MM.1S (cell line): ENCODE measurements around the gene RASGRF2.
"Not testable (repeated sequence)": the region's sequence is repeated elsewhere in the genome, so short reads cannot be mapped to it uniquely, and the experiment has no call there.

Source experiments
- DNase-seq: peaks from one replicate; pipeline ENCODE4 v3.0.0-alpha.2; 2015
- H2AFZ ChIP-seq: fragments of 300-600 bp; sonication (generic); 2 replicates; pipeline ENCODE4 v1.6.0; 2016; ENCODE audit warnings: antibody characterized with exemption, low read length
- H3F3A ChIP-seq: fragments of 300-600 bp; sonication (generic); 2 replicates; pipeline ENCODE4 v1.6.1; 2016; ENCODE audit warnings: mild to moderate bottlenecking, antibody characterized with exemption, low read length, moderate library complexity, mixed read lengths; ENCODE audit not compliant: insufficient read depth
- H3K27ac ChIP-seq: fragments of 300-600 bp; sonication (generic); 2 replicates; pipeline ENCODE4 v1.5.1; 2016; ENCODE audit warnings: mild to moderate bottlenecking, low read length
- H3K27me3 ChIP-seq: fragments of 300-600 bp; sonication (generic); replicated peaks from 2 replicates; pipeline ENCODE4 v1.6.0; 2016; ENCODE audit warnings: low read length; ENCODE audit not compliant: insufficient read depth
- H3K36me3 ChIP-seq: fragments of 300-600 bp; sonication (generic); replicated peaks from 2 replicates; pipeline ENCODE4 v1.6.1; 2016; ENCODE audit warnings: mild to moderate bottlenecking, low read length, mixed read lengths; ENCODE audit not compliant: insufficient read depth
- H3K4me1 ChIP-seq: fragments of 300-600 bp; sonication (generic); 2 replicates; pipeline ENCODE4 v1.6.1; 2016; ENCODE audit warnings: low read length, mixed read lengths
- H3K4me2 ChIP-seq: fragments of 300-600 bp; sonication (generic); 2 replicates; pipeline ENCODE4 v1.6.0; 2016; ENCODE audit warnings: low read depth, low read length
- H3K4me3 ChIP-seq: fragments of 300-600 bp; sonication (generic); 2 replicates; pipeline ENCODE4 v1.5.1; 2016; ENCODE audit warnings: low read length, mixed read lengths
- H3K79me2 ChIP-seq: fragments of 300-600 bp; sonication (generic); 2 replicates; pipeline ENCODE4 v1.6.1; 2016; ENCODE audit warnings: mixed run types, low read length, mixed read lengths
- H3K9ac ChIP-seq: fragments of 300-600 bp; sonication (generic); 2 replicates; pipeline ENCODE4 v1.6.1; 2016; ENCODE audit warnings: low read length, mixed read lengths
- H3K9me2 ChIP-seq: fragments of 300-600 bp; sonication (generic); replicated peaks from 2 replicates; pipeline ENCODE4 v1.6.1; 2016; ENCODE audit warnings: mild to moderate bottlenecking, low read length, mixed read lengths; ENCODE audit not compliant: insufficient read depth
- H3K9me3 ChIP-seq: fragments of 300-600 bp; sonication (generic); replicated peaks from 2 replicates; pipeline ENCODE4 v1.6.1; 2016; ENCODE audit warnings: mild to moderate bottlenecking, low read length, mixed read lengths; ENCODE audit not compliant: insufficient read depth
- H4K20me1 ChIP-seq: fragments of 300-600 bp; sonication (generic); 2 replicates; pipeline ENCODE4 v1.6.1; 2016; ENCODE audit warnings: mild to moderate bottlenecking, low read length, moderate library complexity, mixed read lengths; ENCODE audit not compliant: insufficient read depth
- EZH2 ChIP-seq: fragments of 300-600 bp; sonication (generic); optimal IDR thresholded peaks from 2 replicates; pipeline ENCODE3; 2017; ENCODE audit warnings: low read depth, mild to moderate bottlenecking, antibody characterized with exemption, low read length, mixed read lengths
- EZH2phosphoT487 ChIP-seq: fragments of 300-600 bp; sonication (generic); IDR thresholded peaks from 2 replicates; pipeline ENCODE4 v1.6.1; 2018; ENCODE audit warnings: antibody characterized with exemption, low read length
- TF ChIP-seq, protein P1 (sequence below): fragments of 300-600 bp; sonication (generic); IDR thresholded peaks from 2 replicates; pipeline ENCODE4 v1.5.1; 2016; ENCODE audit warnings: antibody characterized with exemption, low read length, mixed read lengths

The RASGRF2 gene

DNA sequence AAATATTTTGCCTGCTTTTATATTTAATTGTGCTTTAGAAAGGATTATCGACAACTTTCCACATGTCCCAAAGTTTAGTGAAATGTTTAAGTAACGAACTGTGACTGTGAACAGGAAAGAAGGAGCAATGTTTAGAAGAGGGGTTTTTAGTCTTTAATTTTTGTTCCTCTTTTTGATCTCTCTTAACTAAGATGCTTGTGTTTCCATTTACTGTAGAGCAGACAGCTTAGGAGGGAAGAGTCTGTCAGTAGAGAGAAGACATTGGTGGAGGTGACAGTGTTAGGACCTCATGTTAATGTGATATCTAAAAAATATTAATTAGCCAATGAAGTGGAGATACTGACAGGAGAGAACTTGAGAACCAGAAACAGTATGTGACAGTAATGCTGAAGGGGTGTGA is 92.2 kb downstream of the RASGRF2 start:
- Histone ChIP-seq H3K27me3 (no peaks in the 10 kb centered on the region), H3K9me2 (no peaks in the 10 kb centered on the region), H3K4me2 (no peak overlapping the region), H3K36me3 (no peaks in the 10 kb centered on the region), H3K9ac (no peak overlapping the region), H3K9me3 (no peaks in the 10 kb centered on the region), H3F3A (no peaks in the 10 kb centered on the region), H3K4me3 (no peak overlapping the region), H3K79me2 (no peaks in the 10 kb centered on the region), H3K27ac (no peak overlapping the region), H2AFZ (no peak overlapping the region), H4K20me1 (no peaks in the 10 kb centered on the region), H3K4me1 (no peaks in the 10 kb centered on the region)
- DNase-seq: no peak
- TF ChIP-seq EZH2phosphoT487 (no peak), EZH2 (no peak)
- TF ChIP-seq, protein P1, sequence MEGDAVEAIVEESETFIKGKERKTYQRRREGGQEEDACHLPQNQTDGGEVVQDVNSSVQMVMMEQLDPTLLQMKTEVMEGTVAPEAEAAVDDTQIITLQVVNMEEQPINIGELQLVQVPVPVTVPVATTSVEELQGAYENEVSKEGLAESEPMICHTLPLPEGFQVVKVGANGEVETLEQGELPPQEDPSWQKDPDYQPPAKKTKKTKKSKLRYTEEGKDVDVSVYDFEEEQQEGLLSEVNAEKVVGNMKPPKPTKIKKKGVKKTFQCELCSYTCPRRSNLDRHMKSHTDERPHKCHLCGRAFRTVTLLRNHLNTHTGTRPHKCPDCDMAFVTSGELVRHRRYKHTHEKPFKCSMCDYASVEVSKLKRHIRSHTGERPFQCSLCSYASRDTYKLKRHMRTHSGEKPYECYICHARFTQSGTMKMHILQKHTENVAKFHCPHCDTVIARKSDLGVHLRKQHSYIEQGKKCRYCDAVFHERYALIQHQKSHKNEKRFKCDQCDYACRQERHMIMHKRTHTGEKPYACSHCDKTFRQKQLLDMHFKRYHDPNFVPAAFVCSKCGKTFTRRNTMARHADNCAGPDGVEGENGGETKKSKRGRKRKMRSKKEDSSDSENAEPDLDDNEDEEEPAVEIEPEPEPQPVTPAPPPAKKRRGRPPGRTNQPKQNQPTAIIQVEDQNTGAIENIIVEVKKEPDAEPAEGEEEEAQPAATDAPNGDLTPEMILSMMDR: no peak

DNA sequence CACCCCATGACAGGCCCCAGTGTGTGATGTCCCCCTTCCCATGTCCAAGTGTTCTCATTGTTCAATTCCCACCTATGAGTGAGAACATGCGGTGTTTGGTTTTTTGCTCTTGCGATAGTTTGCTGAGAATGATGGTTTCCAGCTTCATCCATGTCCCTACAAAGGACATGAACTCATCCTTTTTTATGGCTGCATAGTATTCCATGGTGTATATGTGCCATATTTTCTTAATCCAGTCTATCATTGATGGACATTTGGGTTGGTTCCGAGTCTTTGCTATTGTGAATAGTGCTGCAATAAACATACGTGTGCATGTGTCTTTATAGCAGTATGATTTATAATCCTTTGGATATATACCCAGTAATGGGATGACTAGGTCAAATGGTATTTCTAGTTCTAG is 93.1 kb downstream of the RASGRF2 start:
- DNase-seq, H3K27ac ChIP-seq: not testable (repeated sequence)

DNA sequence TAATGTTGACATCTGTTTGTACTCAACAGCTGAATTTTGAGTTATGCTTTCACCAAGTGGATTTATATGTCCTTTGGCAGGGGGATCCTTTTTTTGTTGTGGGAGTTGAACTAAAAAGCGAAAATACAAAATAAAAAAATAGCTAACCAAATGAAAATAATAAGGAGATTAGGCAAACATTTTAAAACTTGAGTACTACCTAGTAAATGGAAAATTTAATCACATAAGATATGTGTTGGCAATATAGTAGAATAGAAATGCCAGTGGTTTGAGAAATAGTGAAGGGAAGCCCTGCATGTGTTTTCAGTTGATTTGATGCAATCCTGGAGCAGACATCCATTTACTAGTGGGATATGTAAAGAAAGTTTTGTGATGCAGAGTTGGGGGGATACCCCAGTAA is 98.0 kb downstream of the RASGRF2 start:
- Histone ChIP-seq H3F3A (no peaks in the 10 kb centered on the region), H2AFZ (no peak overlapping the region), H3K4me2 (no peak overlapping the region), H3K9ac (no peak overlapping the region), H3K9me2 (no peaks in the 10 kb centered on the region), H3K79me2 (no peaks in the 10 kb centered on the region), H3K36me3 (no peaks in the 10 kb centered on the region), H3K27me3 (no peaks in the 10 kb centered on the region), H4K20me1 (no peaks in the 10 kb centered on the region), H3K9me3 (no peaks in the 10 kb centered on the region), H3K4me1 (no peaks in the 10 kb centered on the region), H3K27ac (no peak overlapping the region), H3K4me3 (no peak overlapping the region)
- no peak for DNase-seq
- TF ChIP-seq EZH2phosphoT487: no peak
- TF ChIP-seq, protein P1: no peak
- TF ChIP-seq EZH2: no peak

More for the DNA sequence above, 93.1 kb downstream of the RASGRF2 start:
- not testable (repeated sequence) for H3K4me1 ChIP-seq, H2AFZ ChIP-seq, H3F3A ChIP-seq, H3K9me2 ChIP-seq, H3K9ac ChIP-seq, H3K4me3 ChIP-seq, H3K36me3 ChIP-seq, H3K4me2 ChIP-seq, H4K20me1 ChIP-seq, H3K9me3 ChIP-seq, H3K79me2 ChIP-seq, H3K27me3 ChIP-seq

DNA sequence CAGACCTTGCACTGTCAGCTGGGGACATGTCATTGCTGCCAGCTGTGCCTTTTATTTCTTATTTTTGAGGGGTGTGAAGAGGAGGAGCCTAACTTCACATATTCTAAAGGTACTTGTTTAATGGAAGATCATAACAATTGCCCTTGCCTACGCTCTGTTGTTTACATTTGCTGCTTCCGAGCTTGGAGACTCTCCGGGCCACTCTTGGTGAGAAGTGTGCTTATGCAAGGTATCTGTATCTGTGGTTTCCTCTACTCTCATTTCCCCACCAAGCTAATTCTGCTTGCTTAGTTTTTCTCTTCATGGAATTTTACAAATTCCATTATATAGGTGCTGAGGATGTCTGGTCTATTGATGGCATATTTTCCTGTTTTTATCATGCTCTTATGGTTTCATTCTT is 105.3 kb downstream of the RASGRF2 start:
- Histone ChIP-seq H2AFZ (no peak overlapping the region), H3K9ac (no peak overlapping the region), H3K79me2 (no peaks in the 10 kb centered on the region), H3K9me3 (no peaks in the 10 kb centered on the region), H3K36me3 (no peaks in the 10 kb centered on the region), H3K4me3 (no peak overlapping the region), H3K4me2 (no peak overlapping the region), H4K20me1 (no peaks in the 10 kb centered on the region), H3K27me3 (no peaks in the 10 kb centered on the region), H3K4me1 (no peaks in the 10 kb centered on the region), H3F3A (no peaks in the 10 kb centered on the region), H3K9me2 (no peaks in the 10 kb centered on the region), H3K27ac (no peak overlapping the region)
- DNase-seq: no peak
- TF ChIP-seq, protein P1: no peak
